T-helper 2 cell treated with Interferon-gamma antibody and Interleukin-4, amounts not matched to agents 100 ng/mL and 5 ng/mL, for 36 hours (primary cell): ENCODE data around the gene MPL. TPM values are rescaled to one million over a fixed set of nuclear protein-coding genes. Genes with fewer than 3 reads are reported as not detected.

Experiments
- intact Hi-C: fragments of 100-400 bp; cut with micrococcal nuclease; formaldehyde crosslinking; loops from one replicate; pipeline ENCODE4 v1.15.1; 2023
- total RNA-seq: library from RNA; stranded (reverse); gene quantifications from 2 replicates; pipeline ENCODE4 v1.2.3, GENCODE V29; 2022

The MPL gene
- total RNA-seq, 1 donor from 2014 or later = not detected

- intact Hi-C loops = no loop called here
These were observed 15.3 kb downstream of the MPL start for GRCh38 chr1:43352881-43353280.

GRCh38 chr1:43354471-43354870 lies 16.9 kb downstream of the MPL start:
- intact Hi-C loops = no loop called here

GRCh38 chr1:43354936-43355335 lies 17.3 kb downstream of the MPL start:
- intact Hi-C loops = no loop called here

DNA sequence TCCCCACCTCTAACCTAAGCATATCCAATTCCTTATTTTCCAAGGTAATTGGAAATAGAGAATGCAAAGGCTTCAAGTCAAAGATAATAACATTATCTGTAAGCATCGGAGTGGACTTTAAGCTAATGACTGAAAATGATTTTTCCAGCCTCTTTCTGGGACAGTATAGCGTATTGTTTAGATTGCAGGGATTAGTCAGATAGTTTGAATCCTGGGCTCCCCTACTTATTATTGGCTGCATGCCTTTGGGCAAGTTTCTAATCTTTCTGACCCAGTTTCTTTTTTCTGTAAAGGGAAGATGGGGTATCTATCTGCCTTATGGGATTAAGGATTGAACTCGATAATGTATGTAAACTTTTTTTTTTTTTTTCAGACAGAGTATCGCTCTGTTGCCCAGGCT lies 19.6 kb downstream of the MPL start:
- intact Hi-C loops = no loop called here

GRCh38 chr1:43358121-43358745 lies 20.6 kb downstream of the MPL start:
- intact Hi-C loops = loop anchor here (1.0 to 2.0 kb wide), 5 partner anchors 10 to 901 kb away; partner anchors contain the start of genes ELOVL1, MED8, PPCS and SZT2

DNA sequence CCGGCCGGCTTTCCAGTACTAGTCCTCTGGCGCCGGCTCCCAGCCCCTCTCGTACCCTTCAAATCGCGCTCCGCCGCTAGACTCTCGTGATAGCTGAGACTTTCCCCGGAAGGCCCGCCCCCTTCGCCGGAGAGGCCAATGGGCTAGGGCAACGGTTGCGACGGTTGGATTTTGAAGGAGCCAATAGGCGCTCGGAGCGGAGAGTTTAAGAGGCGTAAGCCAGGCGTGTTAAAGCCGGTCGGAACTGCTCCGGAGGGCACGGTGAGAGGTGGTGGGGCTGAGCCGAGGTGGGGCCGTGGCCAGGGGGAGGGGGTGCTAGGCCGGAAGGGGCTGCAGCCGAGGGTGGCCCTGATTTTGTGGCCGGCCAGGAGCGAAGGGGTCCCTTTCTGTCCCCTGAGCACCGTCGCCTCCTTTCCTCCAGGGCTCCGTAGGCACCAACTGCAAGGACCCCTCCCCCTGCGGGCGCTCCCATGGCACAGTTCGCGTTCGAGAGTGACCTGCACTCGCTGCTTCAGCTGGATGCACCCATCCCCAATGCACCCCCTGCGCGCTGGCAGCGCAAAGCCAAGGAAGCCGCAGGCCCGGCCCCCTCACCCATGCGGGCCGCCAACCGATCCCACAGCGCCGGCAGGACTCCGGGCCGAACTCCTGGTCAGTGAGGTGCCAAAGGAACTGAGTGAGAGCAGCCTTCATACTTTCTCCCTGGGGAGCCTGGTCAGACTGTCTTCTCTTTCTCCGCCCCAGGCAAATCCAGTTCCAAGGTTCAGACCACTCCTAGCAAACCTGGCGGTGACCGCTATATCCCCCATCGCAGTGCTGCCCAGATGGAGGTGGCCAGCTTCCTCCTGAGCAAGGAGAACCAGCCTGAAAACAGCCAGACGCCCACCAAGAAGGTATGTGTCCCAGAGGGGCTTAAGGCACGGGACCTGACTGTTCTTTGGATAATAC lies 21.4 kb downstream of the MPL start, which contains the start of gene CDC20:
Gene CDC20, plus strand, starts transcription at position 236 of the 948 bp plus-strand sequence. Its CDS starts 235 bp downstream, at position 471.
- intact Hi-C loops = loop anchor here (1.0 to 2.0 kb wide), 5 partner anchors 9 to 902 kb away; partner anchors contain the start of genes ELOVL1, MED8, PPCS and SZT2

GRCh38 chr1:43359696-43360095 lies 22.1 kb downstream of the MPL start:
- intact Hi-C loops = loop anchor here (2.0 to 10.0 kb wide), 3 partner anchors 29 to 903 kb away; partner anchors contain the start of genes MED8, PPCS, SLC2A1 and SZT2

GRCh38 chr1:43360616-43361015 lies 23.0 kb downstream of the MPL start:
- intact Hi-C loops = loop anchor here (10.0 kb wide), 1 partner anchor 406 kb away; the partner anchor contains the start of gene SLC2A1

- intact Hi-C loops = loop anchor here (10.0 kb wide), 1 partner anchor 409 kb away; the partner anchor contains the start of gene SLC2A1
These were observed 25.8 kb downstream of the MPL start for GRCh38 chr1:43363283-43363934.

- intact Hi-C loops = loop anchor here (10.0 kb wide), 1 partner anchor 409 kb away; the partner anchor contains the start of gene SLC2A1
These were observed 26.4 kb downstream of the MPL start for GRCh38 chr1:43363935-43364525.

GRCh38 chr1:43365678-43366077 lies 28.1 kb downstream of the MPL start:
- intact Hi-C loops = loop anchor here (10.0 kb wide), 1 partner anchor 411 kb away; the partner anchor contains the start of gene SLC2A1

- intact Hi-C loops = loop anchor here (10.0 kb wide), 1 partner anchor 411 kb away; the partner anchor contains the start of gene SLC2A1
These were observed 28.6 kb downstream of the MPL start for GRCh38 chr1:43366179-43366578.

DNA sequence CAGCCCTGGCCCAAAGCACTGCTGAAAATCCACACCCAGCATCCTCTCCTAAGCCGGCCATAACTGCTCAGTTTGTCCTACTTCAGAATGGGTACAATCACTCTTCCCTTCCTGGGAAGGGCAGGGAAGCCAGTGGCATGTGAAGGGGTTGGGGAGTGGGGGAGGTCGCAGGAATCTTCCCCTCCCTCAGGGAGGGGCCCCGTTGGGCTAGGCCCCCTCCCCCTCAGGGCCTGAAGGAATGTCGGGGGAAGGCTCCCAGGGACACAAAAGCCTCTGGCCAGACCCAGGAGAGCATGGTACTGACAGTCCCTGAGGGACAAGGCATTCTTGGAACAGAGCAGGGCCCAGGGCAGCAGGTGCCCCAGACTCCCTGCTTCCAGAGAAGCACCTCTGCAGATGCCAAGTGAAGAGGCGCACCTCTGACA lies 29.0 kb downstream of the MPL start:
- intact Hi-C loops = loop anchor here (10.0 kb wide), 1 partner anchor 412 kb away; the partner anchor contains the start of gene SLC2A1

GRCh38 chr1:43367026-43367903 lies 29.6 kb downstream of the MPL start:
- intact Hi-C loops = loop anchor here (10.0 kb wide), 1 partner anchor 412 kb away; the partner anchor contains the start of gene SLC2A1

- intact Hi-C loops = loop anchor here (1.0 to 10.0 kb wide), 5 partner anchors 10 to 413 kb away; partner anchors contain the start of genes CDC20, CFAP57, EBNA1BP2 and MED8
These were observed 30.5 kb downstream of the MPL start, which contains the start of gene ELOVL1 for GRCh38 chr1:43367904-43368645. TSS of gene ELOVL1 (minus strand) at chr1:43368011. CDS start at chr1:43365609, 2,402 bp downstream.

- intact Hi-C loops = loop anchor here (1.0 to 10.0 kb wide), 5 partner anchors 10 to 414 kb away; partner anchors contain the start of genes CDC20, CFAP57, EBNA1BP2 and MED8
These were observed 31.0 kb downstream of the MPL start for GRCh38 chr1:43368646-43369020.

DNA sequence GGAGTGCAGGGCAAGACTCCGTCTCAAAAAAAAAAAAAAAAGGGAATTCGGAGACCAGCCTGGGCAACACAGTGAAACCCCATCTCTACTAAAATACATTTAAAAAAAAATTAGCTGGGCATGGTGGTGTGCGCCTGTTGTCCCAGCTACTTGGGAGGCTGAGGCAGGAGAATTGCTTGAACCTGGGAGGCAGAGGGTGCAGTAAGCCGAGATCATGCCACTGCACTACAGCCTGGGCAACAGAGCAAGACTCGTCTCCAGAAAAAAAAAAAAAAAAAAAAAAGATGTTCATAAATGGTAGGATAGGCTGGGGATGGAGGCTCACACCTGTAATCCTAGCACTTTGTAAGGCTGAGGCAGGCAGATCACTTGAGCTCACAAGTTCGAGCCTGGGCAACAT lies 32.2 kb downstream of the MPL start:
- intact Hi-C loops = loop anchor here (2.0 to 10.0 kb wide), 2 partner anchors 85 to 415 kb away; partner anchors contain the start of gene SLC2A1

GRCh38 chr1:43370564-43370963 lies 32.9 kb downstream of the MPL start:
- intact Hi-C loops = no loop called here
